A172 (cell line): ENCODE measurements around the gene KIF12. TPM values are rescaled to one million over a fixed set of nuclear protein-coding genes. Genes with fewer than 3 reads are reported as not detected.

Source experiments
- DNase-seq: peaks from one replicate; pipeline ENCODE4 v3.0.0-alpha.2; 2015; ENCODE audit warnings: low spot score
- total RNA-seq: library from RNA; depleted of rRNA; stranded (reverse); fragments of >200 nt; shearing (Covaris generic); gene quantifications from 2 replicates; pipeline ENCODE4 v1.2.3, GENCODE V29; 2014

The KIF12 gene
- total RNA-seq, 1 experiment from 2014 or later = 0.03 TPM

DNA sequence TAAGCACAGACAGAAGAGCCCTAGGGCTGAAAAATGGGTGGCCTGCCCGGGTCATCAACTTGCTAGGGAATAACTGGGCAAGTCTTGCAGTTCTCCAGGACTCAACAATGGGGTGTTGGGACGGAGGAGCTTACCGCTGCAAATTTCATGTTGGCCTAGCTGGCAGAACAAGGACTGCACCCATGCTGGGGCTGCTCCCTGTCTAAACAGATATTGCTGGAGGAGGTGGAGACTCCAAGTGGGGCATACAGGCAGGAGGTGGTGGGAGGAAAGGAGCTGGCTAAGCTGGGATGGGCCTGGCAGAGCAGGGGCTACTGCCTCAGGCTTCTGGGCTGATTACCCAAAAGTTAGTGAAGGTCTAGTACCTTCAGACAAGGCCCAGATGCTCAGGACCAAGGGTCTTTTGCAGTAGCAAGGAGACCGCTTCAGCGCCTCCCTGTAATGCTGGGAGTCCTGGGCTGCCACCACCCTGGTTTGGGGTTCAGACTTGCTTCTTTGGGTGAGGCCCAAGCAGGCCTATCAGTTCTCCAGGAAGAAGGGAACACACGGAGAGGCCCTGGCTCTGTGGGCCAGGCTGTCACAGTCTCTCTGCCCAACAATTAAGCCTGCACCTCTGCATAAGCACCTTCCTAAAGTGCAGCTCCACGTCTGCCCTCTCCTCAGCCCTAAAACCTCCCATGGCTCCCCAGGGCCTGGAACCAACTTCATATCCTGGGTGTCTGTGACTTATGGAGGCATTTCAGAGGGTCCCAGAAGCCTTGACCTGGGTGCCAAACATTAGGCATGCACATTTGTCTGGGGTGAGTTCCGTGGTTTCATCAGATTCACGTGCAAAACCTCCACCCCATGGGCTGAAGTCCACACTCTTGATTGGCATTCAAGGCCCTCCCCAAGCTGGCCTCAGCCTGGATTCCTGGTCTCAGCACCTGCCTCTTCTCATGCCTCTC, 24.2 kb upstream of the KIF12 start:
- DNase-seq = no peak

DNA sequence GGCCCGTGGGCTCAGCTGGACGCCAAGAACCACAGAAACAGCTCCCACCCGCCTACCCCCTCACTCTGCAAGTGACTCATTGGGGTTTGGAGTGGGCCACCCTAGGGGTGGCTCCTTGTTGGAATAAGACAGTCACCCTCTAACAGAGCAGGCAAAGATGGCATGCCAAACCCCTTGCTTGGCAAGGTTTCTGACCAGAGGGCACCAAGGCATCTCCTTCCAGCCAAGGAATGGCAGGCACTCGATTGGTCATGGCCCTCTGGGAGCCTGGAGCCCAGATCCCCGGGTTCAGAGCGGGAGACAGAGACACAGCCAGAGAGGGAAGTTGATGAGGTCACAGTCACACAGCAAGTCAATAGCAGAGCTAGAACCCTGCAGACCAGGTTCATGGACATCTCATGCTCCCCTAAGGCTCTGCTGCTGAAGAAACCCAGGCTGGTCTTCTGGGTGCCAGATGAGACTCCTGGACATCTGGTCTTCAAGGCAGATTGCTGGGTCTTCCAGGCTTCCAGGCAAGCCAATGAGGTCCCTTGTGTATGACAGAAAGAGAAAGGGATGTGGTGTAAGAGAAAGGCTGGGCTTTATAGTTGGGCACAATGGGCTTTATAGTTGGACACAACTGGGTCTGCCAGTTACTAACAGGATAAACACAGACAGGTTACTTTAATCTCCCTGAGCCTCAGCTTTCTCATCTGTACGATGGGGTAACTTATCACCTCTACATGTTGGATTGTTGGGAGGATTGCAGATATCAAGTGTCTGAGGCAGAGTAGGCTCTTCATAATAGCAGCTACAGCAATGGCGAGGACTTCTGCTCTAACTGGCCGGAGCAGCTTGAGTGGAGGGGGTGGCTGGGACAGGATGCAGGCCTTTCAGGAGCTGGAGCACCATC, 23.3 kb upstream of the KIF12 start:
- no peak for DNase-seq

GRCh38 chr9:114121227-114122135, 22.4 kb upstream of the KIF12 start:
- no peak for DNase-seq

GRCh38 chr9:114120192-114121014, 21.3 kb upstream of the KIF12 start:
- no peak for DNase-seq

DNA sequence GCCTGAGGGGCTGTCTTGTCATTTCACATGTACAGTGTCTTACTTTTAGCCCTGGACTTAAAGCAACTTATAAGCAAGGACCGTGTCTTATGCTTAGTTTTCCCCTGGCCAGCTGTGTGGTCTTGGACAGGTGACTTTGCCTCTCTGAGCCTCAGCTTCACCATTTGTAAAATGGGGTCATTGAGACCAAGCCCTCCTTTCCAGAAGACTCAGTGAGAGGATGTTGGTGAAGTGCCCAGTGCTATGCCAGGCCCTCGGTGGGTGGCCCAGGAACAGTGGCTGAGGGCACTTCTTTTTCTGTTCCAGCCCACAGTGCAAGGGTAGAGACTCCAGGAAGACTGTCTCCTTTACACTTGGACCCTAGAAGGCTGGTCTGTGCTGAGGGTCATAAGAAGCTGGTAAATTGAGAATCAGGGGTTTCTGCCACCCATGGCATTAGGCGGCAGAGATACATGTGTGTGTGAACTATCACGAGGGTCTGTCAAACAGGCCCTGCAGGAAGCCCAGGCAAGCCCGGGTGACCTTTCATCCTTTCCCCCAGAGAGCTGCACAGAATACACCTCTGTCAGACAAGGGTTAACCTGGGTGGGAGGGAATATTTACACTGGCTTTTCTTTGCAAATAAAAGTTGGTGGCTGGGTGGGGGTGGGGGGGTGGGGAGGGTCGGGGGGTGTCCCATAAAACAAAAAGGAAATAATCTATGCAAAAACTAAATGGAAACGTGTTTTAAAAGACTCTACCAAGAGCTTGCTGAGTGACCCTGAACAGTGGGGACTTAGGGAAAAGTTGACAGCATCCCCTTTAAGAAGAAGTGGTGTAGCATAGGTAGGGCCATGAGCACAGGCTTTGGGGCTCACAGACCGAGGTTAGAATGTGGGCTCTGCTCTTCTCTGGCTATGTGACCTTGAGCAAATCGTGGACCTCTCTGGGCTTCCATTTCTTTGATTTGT, 20.4 kb upstream of the KIF12 start:
- no peak for DNase-seq

GRCh38 chr9:114117996-114118830, 19.1 kb upstream of the KIF12 start:
- no peak for DNase-seq

- no peak for DNase-seq
Measured at GRCh38 chr9:114117614-114117995, 18.5 kb upstream of the KIF12 start.

GRCh38 chr9:114116126-114116747, 17.1 kb upstream of the KIF12 start:
- no peak for DNase-seq

DNA sequence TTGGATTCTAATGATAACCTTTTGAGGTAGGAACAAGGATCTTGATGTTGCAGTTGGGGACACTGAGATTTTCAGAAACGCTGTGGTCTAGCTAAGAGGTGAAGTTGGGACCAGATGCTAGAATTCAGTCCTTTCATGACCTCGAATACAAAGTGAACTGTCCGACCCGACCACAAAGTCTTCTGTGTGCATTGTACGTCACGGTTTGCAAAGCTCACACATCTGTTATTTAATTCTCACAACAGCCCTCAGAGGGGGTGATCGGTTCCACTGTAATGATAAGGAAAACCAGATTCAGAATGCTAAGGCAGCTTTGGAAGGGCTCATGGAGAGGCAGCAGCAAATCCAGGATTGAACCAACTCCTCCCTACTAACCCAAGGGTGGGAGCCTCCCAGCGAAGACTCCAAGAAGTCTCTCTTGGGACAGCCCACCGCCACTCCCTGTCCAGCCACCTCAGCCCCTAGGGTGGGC, 16.6 kb upstream of the KIF12 start:
- DNase-seq = no peak

- DNase-seq = no peak
Measured at GRCh38 chr9:114114364-114114763, 15.3 kb upstream of the KIF12 start.

GRCh38 chr9:114112778-114113584, 13.9 kb upstream of the KIF12 start:
- DNase-seq = peak; percentile 44

GRCh38 chr9:114112325-114112724, 13.2 kb upstream of the KIF12 start:
- DNase-seq = no peak

DNA sequence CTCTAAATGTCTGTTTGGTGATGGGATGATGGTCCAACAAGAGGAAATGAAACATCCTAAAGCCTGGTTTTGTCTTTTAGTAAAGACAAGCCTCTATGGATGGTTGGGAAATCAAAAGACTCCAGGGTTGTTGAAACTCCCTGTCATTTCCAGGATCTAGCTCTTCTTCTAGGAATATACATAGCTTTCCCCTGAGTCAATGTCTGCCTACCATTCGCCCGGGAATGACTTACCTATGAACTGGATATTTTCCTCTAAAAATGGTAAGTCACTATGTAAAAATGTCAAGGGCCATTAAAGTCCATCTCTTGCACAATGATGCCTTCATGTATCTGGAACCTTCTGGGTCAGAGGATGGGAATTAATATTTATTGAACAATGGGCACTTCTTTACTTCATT, 11.1 kb upstream of the KIF12 start:
- DNase-seq = peak; percentile 62

DNA sequence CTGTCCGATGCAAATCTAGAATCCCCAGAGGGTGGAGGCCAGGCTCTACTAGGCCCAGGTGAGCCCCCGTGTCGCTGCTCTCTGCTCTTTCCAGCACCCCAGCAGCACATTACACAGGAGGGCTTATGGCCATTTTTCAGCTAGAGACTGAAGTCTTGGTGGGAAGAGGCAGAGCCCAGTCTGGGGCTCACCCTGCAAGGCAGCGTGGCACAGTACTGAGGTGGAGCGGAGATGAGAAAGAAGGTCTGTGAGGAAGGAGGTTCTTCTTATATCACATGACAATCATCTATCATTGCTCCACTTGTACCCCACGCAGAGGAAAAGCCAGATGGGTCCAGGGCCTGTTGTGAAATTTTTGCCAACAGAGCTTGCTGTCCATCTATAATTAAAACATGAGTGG, 10.0 kb upstream of the KIF12 start:
- DNase-seq = no peak

- DNase-seq = peak; percentile 61
Measured at GRCh38 chr9:114108016-114108833, 9.1 kb upstream of the KIF12 start.

- no peak for DNase-seq
Measured at GRCh38 chr9:114107286-114108001, 8.4 kb upstream of the KIF12 start.
